22Rv1 (cell line): ENCODE results near the gene PINK1.
"Not testable (repeated sequence)": the region's sequence is repeated elsewhere in the genome, so short reads cannot be mapped to it uniquely, and the experiment has no call there.

Source experiments
- H3K27ac ChIP-seq: fragments of 450-650 bp; 2 replicates; pipeline ENCODE4 v1.5.1; 2017
- ZFX ChIP-seq: fragments of 450-650 bp; IDR thresholded peaks from 2 replicates; pipeline ENCODE4 v1.6.1; 2017; ENCODE audit warnings: antibody characterized with exemption, borderline replicate concordance
- TF ChIP-seq, protein P1 (sequence below): fragments of 450-650 bp; IDR thresholded peaks from 2 replicates; pipeline ENCODE4 v1.5.1; 2017; ENCODE audit warnings: mild to moderate bottlenecking

The PINK1 gene

DNA sequence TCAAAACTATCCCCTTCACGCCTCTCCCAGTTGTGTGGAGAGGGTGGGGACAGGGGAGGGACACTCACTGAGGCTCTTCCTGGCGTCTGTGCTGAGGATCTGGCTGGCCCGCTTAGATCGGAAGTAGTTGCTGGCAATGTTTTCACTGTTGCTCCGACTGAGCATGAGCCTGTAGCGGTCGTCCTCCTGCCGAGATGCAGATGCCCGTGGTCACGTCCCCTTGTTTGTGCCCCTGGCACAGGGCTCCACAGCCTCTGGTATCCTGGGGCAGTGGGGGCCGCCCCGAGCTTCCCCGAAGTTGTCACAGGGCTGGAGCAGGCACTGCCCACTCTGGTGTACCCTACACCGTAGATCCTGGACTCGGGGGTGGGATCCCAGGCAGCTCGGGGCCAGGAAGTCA lies 32.9 kb downstream of the PINK1 start:
- no peak overlapping the region for H3K27ac ChIP-seq
- TF ChIP-seq, protein P1, sequence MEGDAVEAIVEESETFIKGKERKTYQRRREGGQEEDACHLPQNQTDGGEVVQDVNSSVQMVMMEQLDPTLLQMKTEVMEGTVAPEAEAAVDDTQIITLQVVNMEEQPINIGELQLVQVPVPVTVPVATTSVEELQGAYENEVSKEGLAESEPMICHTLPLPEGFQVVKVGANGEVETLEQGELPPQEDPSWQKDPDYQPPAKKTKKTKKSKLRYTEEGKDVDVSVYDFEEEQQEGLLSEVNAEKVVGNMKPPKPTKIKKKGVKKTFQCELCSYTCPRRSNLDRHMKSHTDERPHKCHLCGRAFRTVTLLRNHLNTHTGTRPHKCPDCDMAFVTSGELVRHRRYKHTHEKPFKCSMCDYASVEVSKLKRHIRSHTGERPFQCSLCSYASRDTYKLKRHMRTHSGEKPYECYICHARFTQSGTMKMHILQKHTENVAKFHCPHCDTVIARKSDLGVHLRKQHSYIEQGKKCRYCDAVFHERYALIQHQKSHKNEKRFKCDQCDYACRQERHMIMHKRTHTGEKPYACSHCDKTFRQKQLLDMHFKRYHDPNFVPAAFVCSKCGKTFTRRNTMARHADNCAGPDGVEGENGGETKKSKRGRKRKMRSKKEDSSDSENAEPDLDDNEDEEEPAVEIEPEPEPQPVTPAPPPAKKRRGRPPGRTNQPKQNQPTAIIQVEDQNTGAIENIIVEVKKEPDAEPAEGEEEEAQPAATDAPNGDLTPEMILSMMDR = no peak

DNA sequence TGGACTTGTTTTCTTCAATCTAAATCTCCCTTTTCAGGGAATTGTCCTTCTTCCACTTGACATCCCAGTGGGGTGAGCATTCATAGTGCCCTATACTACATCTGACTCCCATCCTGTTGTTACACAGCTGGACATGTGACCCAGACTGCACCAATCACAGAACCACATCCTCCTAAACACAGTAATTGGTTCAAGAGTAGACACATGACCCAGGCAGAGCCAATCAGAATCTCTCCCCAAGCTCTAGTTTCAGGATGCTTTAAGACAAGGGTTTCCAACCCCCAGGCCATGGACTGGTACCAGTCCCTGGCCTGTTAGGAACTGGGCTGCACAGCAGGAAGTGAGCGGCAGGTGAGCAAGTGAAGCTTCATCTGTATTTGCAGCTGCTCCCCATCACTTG lies 33.5 kb downstream of the PINK1 start:
- TF ChIP-seq, protein P1 = no peak
- TF ChIP-seq ZFX = no peak
- H3K27ac ChIP-seq = no peak overlapping the region

DNA sequence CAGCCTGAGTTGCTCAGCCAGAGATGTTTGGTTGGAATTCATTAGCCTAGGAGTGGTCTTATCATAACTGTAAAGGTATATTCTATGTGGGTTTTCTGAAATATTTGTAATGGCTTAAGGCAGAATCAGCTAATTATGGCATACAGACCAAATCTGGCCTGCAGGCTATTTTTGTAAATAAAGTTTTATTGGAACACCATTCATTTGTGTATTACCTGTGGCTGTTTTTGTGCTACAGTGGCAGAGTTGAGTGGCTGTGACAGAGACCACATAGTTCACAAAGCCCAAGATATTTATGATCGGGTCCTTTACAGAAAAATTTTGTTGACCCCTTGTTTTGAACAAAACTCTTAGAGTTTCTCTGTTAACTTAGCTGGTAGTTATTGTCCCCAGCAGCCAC lies 35.3 kb downstream of the PINK1 start:
- H3K27ac ChIP-seq = no peak overlapping the region
- no peak for TF ChIP-seq ZFX
- TF ChIP-seq, protein P1 = no peak

DNA sequence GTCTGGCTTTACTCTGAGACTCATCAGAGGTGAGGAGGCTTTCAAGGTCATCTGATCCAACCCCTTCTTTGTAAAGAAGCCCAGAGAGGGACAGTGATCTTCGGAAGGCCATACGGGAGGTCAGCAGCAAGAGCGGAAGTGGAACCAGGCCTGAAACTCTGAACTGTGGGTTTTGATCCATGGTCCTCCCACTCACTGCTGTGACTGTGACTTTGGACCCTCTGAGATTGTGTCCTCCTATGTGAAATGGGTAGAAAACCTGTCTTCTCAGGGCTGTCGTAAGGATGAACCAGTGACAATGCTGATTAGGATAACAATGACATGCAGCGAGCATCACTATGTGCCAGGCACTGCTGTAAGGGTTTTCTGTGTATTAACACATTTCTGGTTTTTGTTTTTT lies 37.7 kb downstream of the PINK1 start:
- TF ChIP-seq, protein P1 = no peak
- TF ChIP-seq ZFX = no peak

DNA sequence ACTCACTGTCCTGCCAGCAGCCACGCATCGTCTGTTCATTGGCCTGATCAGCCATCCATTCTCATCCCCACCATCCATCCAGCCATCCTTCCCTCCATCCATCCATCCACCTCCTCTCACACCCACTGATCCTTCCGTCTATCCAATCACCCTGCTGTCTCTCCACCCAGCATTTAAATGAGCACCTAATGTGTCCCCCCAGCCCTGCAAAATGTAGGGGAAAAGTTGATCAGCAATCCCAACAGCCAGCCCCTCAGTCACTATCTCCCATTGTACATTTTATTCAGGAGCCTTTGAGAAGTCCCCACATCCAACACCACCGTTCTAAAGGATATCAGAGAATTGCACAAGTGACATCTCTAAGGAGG lies 39.0 kb downstream of the PINK1 start:
- TF ChIP-seq ZFX = no peak
- H3K27ac ChIP-seq = no peak overlapping the region

More for the DNA sequence above, 37.7 kb downstream of the PINK1 start:
- no peak overlapping the region for H3K27ac ChIP-seq

DNA sequence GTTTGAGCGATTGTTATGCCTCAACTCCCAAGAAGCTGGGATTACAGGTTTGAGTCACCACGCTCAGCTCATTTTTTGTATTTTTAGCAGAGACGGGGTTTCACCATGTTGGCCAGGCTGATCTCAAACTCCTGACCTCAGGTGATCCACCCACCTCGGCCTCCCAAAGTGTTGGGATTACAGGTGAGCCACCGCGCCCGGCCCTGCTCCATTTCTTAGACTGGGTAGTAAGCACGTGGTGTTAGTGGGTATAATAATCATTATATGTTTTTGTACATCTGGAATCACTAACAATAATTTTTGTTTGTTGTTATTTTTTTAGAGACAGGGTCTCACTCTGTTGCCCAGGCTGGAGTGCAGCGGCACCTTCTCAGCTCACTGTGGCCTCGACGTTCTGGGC lies 40.4 kb downstream of the PINK1 start:
- not testable (repeated sequence) for H3K27ac ChIP-seq

DNA sequence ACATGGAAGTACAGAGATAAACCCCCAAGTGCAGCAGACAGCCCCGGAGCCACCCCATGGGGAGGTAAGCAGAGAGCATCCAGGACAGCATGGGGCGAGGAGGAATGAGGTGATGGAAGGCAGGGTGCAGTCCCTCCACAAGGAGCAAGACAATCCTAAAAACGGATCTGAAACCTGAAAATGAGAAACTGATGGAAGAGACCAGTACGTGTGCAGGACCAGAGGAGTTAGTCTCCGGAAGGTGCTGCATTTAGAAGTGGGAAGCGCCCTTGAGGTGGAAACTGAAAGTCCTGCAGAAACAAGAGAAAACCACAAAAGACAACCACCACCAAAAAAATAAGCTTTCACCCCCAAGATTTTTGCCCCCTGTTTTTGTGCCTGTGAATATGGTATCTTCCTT lies 45.3 kb downstream of the PINK1 start:
- TF ChIP-seq, protein P1 = no peak
- no peak for TF ChIP-seq ZFX
- no peak overlapping the region for H3K27ac ChIP-seq

DNA sequence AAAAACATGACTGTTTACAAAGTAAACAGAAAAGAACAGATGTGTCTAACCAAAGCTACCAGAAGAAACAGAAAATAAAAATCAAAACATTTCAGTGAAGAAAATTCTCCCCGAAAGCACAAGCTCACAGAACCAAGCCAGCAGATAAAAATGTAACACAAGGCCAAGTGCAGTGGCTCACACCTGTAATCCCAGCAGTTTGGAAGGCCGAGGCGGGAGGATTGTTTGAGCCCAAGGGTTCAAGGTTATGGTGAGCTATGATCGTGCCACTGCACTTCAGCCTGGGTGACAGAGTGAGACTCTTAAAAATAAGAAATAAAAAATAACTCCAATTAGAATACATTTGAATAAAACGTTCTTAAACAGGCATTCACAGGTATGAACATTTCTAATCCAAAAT lies 47.0 kb downstream of the PINK1 start:
- TF ChIP-seq, protein P1 = no peak
- TF ChIP-seq ZFX = no peak
- H3K27ac ChIP-seq = no peak overlapping the region

DNA sequence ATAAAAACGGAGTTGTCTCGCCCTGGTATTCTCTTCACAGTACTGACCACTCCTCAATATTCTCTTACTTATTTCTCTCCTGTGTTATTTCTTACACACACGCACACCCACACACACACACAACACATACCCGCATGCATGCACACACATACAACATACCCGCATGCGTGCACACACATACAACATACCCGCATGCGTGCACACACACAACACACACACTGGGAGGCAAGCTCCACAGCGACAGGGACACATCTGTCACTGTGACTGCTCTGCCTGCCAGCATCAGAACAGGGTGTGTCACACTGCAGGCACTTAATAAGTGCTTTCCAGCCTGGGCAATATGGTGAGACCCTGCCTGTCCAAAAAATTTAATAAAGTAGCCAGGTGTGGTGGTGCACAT lies 48.7 kb downstream of the PINK1 start:
- no peak overlapping the region for H3K27ac ChIP-seq
- TF ChIP-seq ZFX = no peak
- TF ChIP-seq, protein P1 = no peak
